Anterior cingulate cortex (tissue), 58 donors: ENCODE data around the gene GAK.

Experiments
- DNase-seq, 58 donors: peaks; one replicate each; lab custom pipeline; 2025; lab: John Stamatoyannopoulos, UW

GAK gene

DNA sequence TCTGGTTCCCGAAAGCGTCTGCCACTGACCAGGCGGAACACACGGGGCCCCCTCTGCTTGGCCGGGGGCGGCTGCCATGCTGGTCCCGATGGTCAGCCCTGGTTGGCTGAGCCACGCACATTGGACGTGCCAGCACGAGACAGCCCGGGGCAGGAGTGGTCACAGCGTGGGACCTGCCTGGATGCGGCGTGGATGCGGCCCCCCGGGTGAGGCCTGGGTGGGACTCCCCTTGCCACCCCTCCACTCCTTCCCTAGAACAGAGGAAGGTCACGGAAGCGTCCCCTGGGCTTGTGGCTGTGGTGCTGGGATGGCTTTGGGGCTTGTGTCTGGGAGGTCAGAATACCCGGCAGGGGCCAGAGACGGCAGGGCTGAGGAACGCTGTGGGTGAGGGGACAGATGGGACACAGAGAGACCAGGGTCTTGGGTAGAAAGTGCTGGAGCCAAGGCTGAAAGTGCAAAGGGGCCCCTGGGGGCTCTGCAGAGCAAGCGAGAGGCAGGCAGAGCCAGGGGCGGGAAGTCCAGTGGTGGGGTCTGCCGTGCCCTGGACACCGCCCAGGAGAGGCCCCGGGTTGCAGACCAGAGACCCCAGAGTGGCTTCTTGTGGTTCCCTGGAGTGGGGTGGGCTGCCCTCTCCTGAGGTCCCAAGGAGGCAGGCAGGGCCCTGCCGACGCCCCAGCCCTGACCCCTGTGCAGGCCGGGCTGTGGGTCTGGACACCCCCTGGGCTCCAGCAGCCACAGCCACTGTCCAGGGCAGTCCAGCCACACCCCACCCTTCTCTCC is 97.6 kb downstream of the GAK start:
- no peak for DNase-seq

DNA sequence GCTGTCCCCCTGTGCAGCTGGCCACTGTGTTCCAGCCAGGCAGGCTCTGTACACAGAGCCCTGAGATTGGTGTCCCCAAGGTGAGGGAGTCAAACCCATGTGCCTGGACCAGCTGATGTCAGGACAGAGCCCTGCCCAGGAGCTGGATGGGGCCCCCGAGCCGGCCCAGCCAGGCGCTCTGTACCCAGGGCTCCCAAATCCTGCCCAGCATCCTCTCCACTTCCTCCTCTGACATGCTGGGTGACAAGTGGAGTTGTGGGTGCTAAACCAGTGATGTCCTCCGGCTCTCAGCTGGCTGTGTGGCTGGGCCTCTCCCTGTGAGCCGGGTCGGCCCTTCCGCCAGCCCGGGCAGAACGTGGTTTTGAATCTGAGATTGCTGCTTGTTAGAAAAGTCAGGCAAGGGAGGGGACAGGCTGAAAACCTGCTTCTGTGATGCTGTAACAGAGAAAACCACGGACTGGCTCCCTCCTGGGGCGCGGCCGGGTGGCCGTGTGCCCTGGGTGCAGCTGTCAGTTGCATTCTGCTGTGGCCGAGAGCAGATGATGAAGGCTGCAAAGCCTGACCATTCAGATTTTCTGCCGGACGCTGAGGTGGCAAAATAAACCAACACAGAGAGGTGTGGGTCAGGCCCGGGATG is 98.3 kb downstream of the GAK start:
- no peak for DNase-seq

DNA sequence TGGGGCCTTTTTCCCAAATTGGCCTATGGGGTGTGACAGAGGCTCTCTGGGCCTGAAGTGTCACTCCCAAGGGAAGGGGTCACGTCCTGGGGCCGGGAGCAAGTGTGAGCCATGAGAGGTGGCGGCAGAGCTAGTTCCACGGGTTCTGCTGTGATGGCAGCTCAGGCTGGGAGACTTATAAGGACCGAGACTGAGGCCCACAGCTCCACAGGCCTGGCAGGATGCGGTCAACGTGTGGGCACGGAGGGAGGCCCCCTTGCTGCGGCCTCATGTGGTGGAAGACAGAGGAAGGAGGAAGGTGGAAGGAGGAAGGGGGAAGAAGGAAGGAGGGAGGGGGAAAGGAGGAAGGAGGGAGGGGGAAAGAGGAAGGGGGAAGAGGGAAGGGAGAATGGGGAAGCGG is 99.0 kb downstream of the GAK start:
- DNase-seq: no peak

DNA sequence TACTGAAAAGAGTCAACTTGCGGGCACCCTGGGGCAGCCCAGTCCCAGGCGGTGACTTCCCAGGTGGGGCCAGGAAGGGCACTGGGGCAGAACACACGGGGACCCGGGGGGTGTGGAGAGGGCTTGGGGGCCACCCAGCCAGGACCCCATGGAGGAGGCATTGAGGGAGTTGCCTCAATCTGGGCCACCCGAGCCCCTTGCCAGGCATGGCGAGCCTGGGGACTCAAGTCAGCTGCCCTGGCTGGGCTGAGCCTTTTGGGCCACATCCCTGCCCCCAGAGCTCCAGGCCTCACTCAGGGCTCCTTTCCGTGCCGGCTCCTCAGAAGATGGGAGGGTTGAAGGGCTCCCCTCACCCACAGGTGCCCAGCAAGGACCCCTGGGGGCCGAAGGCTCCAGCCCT is 99.6 kb downstream of the GAK start:
- DNase-seq: no peak

DNA sequence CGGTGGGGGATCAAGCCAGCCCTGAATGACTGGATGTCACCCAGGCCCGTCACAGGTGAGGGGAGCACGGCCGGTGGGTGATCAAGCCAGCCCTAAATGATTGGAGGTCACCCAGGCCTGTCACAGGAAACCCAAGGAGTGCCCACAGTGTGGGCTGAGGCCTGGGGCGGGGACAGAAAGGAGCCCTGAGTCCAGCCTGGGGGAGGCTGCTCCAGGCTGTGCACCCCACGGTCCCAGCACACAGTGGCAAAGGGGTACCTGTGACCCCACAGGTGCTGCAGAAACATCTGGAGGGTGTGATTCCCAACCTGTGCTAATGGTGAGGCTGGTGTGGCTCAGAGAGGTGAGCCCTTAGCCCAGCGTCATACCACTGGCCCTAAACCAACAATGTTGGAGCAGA is 100.0 kb downstream of the GAK start:
- DNase-seq: no peak

DNA sequence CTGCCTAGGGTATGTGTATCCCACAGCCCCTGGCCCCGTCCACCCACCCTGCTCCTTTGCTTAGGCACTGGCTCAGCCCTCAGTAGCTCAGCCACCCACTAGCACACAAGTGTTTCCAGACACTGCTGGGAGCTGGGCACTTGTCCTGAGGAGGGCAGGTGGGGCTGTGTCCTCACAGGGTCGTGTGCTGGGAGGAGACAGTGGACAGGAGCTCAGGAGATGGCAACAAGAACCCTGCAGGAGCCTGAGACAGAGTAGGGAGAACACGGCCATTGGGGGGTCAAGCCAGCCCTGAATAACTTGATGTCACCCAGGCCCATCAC is 100.7 kb downstream of the GAK start:
- no peak for DNase-seq

DNA sequence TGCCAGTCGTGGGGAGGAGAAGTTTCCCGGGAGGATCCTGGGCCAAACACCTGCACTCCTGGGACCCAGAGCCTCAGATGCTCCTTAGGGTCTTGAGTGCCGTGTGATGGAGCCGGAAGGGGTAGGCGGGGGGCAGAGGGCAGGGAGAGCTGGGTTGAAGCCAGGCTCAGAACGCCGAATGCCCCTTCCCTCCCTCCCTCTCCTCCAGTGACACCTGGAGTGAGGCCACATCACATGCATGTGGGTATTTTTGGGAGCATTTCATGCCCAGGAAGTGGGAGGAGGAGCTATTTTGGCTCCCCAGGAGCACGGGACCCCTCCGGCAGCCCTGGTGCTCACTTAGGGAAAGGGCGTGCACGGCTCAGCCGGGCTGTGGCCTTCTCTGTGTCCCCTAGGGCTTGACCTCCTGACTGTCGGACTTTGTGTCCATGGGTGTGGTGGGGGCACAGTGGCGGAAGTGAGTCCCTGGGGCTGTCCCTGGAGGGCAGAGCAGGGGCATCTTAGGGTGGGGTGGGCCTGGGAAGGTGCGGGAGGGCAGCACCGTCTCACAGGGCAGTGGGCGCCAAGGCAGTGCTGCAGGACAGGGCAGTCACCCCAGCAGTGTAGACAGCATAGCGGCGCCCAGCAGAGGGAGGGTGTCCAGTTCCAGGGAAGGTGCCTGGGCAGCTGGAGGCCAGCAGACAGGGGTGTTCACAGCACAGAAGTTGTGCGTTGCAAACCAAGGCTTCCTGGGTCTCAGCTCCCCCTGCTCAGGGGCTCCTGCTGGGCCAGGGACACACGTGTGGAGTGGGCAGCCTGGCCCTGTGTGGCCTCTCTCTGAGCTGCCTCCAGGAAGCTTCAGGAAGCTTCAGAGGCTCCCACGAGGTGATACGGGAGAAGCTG is 101.3 kb downstream of the GAK start:
- no peak for DNase-seq

DNA sequence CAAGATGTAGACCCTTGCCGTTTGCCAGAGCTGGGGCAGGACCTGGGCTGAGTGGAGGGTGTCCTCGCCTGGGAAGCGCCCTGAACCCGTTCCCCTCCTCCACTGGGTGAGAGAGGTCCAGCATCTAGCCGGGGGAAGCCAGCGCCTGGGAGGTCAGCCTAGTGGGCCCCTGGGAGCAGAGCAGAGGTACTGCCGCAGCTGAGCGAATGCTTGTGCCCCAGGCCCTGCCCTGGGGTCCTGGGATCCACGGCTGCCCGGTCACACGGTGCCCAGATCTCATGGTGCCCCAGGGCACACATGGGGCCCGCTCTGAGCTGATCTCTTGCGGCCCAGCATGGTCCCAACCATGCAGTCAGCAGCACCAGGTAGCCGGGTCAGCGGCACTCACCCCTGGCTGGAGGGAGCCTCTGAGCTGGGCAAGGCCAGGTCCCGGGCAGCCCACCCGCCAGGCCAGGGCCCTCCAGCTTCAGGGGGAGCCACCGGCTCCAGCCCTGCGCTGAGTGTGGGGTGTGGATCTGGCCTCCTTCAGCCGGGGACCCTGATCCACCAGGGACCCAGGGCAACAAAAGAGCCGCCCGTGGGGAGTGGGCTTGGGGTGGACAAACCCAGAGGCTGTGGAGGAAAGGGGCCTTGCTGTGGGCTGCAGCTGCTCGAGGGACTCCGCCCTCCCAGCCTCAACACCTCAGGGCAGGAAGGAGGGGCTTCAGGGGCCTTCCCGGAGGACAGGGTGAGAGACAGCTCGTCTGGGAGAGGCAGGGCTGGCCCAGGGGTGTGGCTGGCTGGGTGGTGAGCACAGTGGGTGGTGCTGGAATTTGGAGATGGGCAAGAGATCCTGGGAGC is 102.1 kb downstream of the GAK start:
- DNase-seq: no peak

DNA sequence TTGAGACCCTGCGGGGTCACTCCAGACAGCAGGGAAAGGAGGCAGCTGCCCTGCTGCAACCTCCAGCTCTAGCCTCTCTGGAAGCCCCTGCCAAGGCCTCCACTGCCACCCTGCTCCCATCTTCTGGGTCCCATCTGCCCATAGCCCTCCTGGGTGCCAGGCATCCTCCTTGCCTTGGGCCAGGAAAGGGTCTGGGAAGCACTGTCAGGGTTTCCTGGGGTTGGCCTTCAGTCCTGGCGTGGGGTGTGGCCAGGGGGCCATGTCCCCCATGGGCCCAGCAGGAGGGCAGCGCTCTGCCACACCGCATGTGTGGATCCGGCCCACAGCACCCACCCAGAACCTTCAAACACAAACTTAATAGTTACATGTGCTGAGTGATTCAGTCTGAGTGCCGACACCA is 102.8 kb downstream of the GAK start:
- DNase-seq: no peak

DNA sequence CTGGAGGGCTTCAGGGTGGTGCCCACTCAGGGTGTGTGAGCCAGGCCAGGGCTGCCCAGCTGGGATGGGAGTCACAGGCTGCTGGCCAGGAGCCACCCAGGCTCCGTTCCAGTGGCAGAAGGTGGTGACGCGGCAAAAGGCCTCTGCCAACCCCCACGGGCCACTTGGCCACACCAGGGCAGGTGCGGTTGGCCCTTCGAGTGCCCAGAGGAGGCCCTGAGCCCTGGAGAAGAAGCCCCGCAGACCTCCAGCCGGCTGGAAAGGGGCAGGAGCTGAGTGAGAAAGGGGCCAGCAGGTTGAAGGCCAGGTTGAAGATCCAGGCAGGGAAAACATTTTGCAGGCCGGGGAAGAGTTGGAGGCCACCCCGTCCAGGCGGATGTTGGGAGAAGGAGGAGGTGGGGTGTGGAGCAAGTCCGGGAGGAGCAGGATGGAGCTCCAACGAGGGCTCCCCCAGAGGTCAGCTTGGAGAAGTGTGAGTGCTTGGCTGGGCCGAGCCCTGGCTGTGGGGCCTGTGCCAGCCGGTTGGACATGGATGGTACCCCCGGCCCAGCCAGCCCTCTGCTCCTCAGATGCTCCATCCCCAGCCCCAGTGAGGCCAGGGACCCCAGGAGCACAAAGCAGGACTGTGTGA is 103.4 kb downstream of the GAK start:
- no peak for DNase-seq

DNA sequence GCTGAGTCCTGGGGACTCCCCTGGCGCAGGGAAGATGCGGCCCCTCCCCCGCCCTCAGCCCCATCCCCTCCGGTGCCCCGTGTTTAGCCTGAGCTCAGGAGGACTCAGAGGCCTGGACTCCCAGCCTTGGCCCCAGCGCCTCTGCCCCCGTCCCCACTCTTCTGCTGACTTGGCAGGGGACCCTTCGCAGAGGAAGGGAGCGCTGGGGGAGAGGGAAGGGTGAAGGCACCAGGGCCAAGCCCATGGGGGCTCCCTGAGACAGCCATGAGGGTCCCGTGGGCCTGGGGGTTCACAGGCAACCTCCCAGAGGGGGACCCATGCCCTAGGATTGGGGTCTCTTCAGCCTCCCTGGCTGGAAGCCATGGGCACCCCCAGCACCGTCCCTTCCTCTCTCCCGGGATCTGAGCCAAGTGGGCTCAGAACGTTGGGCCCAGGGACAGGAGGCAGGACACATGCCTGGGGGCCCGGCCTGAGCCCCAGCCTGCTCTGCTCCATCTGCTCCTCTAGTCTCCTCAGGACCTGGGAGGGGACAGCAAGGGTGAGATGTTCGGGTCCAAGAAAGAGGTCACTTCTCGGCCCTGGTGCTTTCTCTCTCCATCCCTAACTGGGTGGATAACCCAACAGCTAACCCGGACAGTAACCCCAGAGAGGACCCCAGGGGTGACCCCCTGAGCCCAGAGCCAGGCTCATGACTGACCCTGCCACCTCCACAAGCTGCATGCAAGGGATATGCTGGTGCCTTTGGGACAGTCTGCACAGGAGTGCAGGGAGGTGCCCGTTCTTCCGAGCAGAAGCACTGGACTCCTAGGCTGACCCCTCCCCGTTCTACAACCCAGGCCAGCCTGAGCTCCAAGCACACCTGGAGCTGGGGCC is 104.7 kb downstream of the GAK start:
- no peak for DNase-seq

DNA sequence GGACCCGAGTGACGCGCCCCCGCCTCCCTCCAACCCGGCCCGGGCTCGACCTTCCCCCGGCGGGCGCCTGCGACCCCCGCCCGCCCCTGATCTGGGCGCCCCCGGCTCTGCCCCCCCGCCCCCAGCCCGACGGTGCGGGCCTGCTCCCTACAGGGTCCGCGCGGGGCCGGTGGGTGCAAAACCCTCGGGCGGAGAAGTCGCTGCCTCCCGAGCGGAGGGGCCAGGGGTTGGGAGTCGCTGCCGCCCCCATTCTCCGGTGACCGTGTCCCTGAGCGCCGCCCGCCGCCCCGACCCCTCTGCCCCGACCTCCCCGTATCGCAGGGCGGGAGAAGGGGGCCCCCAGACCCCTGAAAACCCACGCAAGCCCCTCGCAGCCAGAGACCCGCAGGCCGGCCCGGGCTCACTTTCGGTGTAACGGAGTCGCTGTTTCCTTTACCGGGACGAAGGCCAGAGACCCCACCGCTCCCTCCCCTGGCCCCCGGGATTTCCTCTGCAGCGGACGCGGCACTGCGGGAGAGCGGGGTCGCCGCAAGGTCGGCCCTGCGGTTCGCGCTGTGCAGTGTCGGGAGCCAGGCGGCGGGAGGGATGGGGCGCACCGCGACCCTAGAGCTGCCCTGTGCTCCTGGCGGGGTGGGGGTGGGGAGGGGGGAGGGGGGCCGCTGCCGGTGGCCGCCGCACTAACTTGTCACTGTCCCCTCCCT is 105.5 kb downstream of the GAK start:
- no peak for DNase-seq

DNA sequence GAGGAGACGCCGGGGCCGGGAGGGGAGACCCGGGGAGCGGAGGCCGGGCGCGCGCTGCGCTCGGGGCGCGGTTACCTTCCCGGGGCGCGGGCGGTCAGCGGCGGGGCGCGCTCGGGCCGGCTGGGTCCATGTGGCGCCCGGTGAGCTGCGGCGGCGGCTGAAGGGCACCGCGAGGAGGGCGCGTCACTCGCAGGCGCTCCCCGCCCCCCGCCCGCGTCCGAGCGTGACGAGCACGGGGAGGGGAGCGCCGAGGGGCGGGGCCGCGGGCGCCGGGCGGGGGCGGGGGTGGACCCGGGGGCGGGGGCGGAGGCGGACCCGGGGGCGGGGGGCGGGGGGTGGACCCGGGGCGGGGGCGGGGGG is 106.2 kb downstream of the GAK start, which contains the start of gene CPLX1:
TSS of gene CPLX1 (minus strand) at position 159 of the 360 bp plus-strand sequence. CDS start 1,607 bp downstream, outside the sequence.
- peak in 7 of 58 donors; percentile 25 to 45 (median 31) for DNase-seq

DNA sequence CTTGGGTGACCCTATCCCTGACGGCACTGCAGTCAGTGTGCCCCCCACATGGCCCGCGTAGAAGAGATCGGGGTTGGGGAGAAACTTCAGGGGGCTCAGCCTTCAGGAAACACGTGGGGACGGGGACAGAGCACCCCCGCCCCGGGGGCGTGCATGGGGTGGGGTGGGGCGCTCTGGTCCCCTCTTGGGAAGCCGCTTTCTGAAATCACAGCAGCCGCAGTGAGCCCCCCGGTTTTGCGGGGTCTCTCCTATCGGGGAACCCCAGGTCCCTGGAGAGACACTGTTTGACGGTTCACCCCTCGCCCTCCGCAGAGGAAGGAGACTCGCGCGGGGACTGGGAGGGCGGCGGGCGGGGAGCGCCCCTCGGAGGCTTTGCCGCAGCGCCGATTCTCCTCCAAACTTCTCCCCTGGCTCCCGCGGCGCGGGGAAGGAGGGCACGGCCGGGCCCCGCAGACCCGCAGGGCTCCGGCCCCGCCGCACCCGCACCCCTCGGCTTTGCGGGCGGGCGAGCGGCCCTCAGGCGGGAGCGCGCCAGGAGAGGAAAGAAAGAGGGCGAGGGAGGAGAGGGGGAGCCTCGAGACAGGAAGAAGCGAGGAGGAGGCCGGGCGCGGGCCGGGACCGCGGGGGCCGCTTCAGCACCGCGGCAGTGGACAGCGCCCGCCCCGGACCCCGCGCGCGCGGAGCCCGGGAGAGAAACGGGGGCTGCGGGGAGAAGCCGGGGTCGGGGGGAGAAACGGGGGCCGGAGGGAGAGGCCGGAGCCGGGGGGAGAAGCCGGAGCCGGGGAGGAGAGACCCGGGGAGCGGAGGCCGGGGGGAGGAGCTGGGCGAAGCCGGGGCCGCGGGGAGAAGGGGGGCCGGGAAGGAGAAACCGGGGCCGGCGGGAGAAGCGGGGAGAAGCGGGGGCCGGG is 106.8 kb downstream of the GAK start:
- DNase-seq: no peak

DNA sequence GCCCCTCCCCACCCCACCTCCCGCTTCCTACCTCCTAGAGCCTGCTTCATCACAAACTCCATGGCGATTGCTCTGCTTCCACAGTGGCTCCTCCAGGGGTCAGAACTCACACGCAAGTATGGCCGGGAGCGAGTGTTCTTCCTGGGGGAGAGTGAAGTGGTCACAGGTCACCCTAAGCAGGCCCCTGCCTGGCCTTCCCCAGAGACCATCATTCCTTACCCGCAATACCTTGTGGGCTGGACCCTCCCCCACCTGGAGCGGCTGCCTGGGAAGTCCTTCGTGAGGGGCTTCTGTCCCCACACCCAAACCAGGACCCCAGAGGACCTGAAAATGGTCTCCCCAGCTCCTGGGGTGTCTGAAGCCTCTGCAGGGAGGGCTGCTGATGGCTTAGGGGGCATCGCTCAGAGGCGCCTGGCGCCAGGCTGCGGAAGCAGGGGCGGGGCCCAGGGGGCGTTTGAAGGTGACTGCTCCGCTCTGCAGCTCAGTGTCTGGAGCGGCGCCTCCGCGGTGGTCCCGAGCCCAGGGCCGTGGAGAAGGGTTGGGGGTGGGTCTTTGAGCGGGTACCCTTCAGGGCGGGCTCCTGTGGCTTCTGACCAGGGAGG is 107.6 kb downstream of the GAK start:
- DNase-seq: no peak

DNA sequence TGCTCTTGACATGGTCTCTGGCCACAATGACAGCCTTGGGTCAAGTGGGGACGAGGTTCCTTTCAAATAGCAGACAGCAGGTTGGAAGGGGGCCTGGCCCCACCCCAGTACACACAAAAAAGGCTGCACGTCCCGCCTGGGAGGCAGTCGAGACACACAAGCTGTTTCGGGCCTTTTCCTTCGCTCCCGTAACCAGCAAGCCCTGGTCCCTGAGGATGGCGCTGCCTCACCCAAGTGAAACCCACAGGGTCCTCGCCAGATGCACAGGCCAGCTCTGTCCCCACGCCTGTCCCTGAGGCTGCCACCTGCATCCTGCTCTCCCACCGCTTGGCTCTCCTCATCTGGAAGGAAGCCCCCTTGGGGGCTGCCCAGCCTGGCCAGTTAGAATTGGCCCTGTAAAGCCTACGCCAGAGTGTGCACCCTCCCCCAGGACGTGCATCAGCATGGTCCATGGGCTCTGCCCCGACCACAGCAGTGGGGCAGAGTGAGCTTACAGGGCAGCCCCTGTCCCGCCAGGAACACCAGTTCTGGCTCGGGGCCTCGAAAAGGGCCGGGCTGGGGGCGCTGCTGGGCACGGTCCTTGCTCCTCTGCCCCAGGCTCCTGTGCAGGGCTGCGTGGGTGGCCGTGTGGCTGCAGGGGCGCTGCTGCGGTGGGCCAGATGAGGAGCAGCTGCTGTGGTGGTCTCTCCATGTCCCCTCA is 108.2 kb downstream of the GAK start:
- no peak for DNase-seq
